ENCODE data around the gene PCSK4.
"Not testable (repeated sequence)": the region's sequence is repeated elsewhere in the genome, so short reads cannot be mapped to it uniquely, and the experiment has no call there.

The PCSK4 gene

GRCh38 chr19:1445932-1446712 lies 44.0 kb downstream of the PCSK4 start:
- Histone ChIP-seq H3K27me3 (replicated peaks; ENCODE audit: control insufficient read depth, insufficient read depth, low read length) (peaks cover 29% of the 10 kb centered on the region), H3K4me1 (ENCODE audit: control insufficient read depth, insufficient read depth, low read length) (peaks cover 5% of the 10 kb centered on the region), H3K9me3 (ENCODE audit: control insufficient read depth, low read length) (no peaks in the 10 kb centered on the region), H3K4me3 (ENCODE audit: low read length) (no peak overlapping the region), H3K36me3 (ENCODE audit: control insufficient read depth, insufficient read depth, low read length, severe bottlenecking) (peaks cover 21% of the 10 kb centered on the region), H3K9ac (ENCODE audit: low read length) (no peak overlapping the region)
- DNase-seq (ENCODE audit: low read depth) = peak; percentile 81

GRCh38 chr19:1445185-1445931 lies 44.8 kb downstream of the PCSK4 start:
- peak overlapping the region; percentile 44 for H3K4me3 ChIP-seq (ENCODE audit: low read length)
- peak; percentile 88 for DNase-seq (ENCODE audit: low read depth)
- H3K9me3 ChIP-seq (ENCODE audit: control insufficient read depth, low read length) = no peaks in the 10 kb centered on the region
- H3K36me3 ChIP-seq (ENCODE audit: control insufficient read depth, insufficient read depth, low read length, severe bottlenecking) = peaks cover 28% of the 10 kb centered on the region
- no peak overlapping the region for H3K9ac ChIP-seq (ENCODE audit: low read length)
- peaks cover 11% of the 10 kb centered on the region for H3K4me1 ChIP-seq (ENCODE audit: control insufficient read depth, insufficient read depth, low read length)
- H3K27me3 ChIP-seq (replicated peaks; ENCODE audit: control insufficient read depth, insufficient read depth, low read length) = peaks cover 22% of the 10 kb centered on the region

- H3K27me3 ChIP-seq (replicated peaks; ENCODE audit: control insufficient read depth, insufficient read depth, low read length) = peaks cover under 1% of the 10 kb centered on the region
- no peaks in the 10 kb centered on the region for H3K9me3 ChIP-seq (ENCODE audit: control insufficient read depth, low read length)
- H3K9ac ChIP-seq (ENCODE audit: low read length) = peak overlapping the region; percentile 56
- no peak overlapping the region for H3K4me3 ChIP-seq (ENCODE audit: low read length)
- no peak for DNase-seq (ENCODE audit: low read depth)
- peaks cover 38% of the 10 kb centered on the region for H3K36me3 ChIP-seq (ENCODE audit: control insufficient read depth, insufficient read depth, low read length, severe bottlenecking)
- peaks cover 21% of the 10 kb centered on the region for H3K4me1 ChIP-seq (ENCODE audit: control insufficient read depth, insufficient read depth, low read length)
Measured at GRCh38 chr19:1441677-1442438, 48.3 kb downstream of the PCSK4 start.

- no peak for DNase-seq (ENCODE audit: low read depth)
- Histone ChIP-seq H3K9me3 (ENCODE audit: control insufficient read depth, low read length) (no peaks in the 10 kb centered on the region), H3K4me3 (ENCODE audit: low read length) (no peak overlapping the region), H3K9ac (ENCODE audit: low read length) (peak overlapping the region; percentile 56), H3K36me3 (ENCODE audit: control insufficient read depth, insufficient read depth, low read length, severe bottlenecking) (peaks cover 38% of the 10 kb centered on the region), H3K4me1 (ENCODE audit: control insufficient read depth, insufficient read depth, low read length) (peaks cover 21% of the 10 kb centered on the region), H3K27me3 (replicated peaks; ENCODE audit: control insufficient read depth, insufficient read depth, low read length) (no peaks in the 10 kb centered on the region)
Measured at GRCh38 chr19:1441022-1441426, 49.1 kb downstream of the PCSK4 start.

- Histone ChIP-seq H3K4me1 (ENCODE audit: control insufficient read depth, insufficient read depth, low read length) (peaks cover 19% of the 10 kb centered on the region), H3K27me3 (replicated peaks; ENCODE audit: control insufficient read depth, insufficient read depth, low read length) (no peaks in the 10 kb centered on the region), H3K4me3 (ENCODE audit: low read length) (no peak overlapping the region), H3K9me3 (ENCODE audit: control insufficient read depth, low read length) (no peaks in the 10 kb centered on the region), H3K36me3 (ENCODE audit: control insufficient read depth, insufficient read depth, low read length, severe bottlenecking) (peaks cover 41% of the 10 kb centered on the region), H3K9ac (ENCODE audit: low read length) (peak overlapping the region; percentile 56)
- no peak for DNase-seq (ENCODE audit: low read depth)
Measured at GRCh38 chr19:1440418-1440801, 49.7 kb downstream of the PCSK4 start.

- not testable (repeated sequence) for H3K9me3 ChIP-seq (ENCODE audit: control insufficient read depth, low read length); H3K27me3 ChIP-seq (replicated peaks; ENCODE audit: control insufficient read depth, insufficient read depth, low read length)
- DNase-seq (ENCODE audit: low read depth) = peak; percentile 24
- H3K4me1 ChIP-seq (ENCODE audit: control insufficient read depth, insufficient read depth, low read length) = peaks cover 17% of the 10 kb centered on the region
- H3K9ac ChIP-seq (ENCODE audit: low read length) = peak overlapping the region; percentile 94
- H3K36me3 ChIP-seq (ENCODE audit: control insufficient read depth, insufficient read depth, low read length, severe bottlenecking) = peaks cover 44% of the 10 kb centered on the region
- peak overlapping the region; percentile 88 for H3K4me3 ChIP-seq (ENCODE audit: low read length)
Measured at GRCh38 chr19:1439525-1440417, 50.4 kb downstream of the PCSK4 start.

- peaks cover 52% of the 10 kb centered on the region for H3K36me3 ChIP-seq (ENCODE audit: control insufficient read depth, insufficient read depth, low read length, severe bottlenecking)
- peak overlapping the region; percentile 94 for H3K9ac ChIP-seq (ENCODE audit: low read length)
- peak overlapping the region; percentile 88 for H3K4me3 ChIP-seq (ENCODE audit: low read length)
- no peak for DNase-seq (ENCODE audit: low read depth)
- H3K9me3 ChIP-seq (ENCODE audit: control insufficient read depth, low read length) = no peaks in the 10 kb centered on the region
- peaks cover 17% of the 10 kb centered on the region for H3K4me1 ChIP-seq (ENCODE audit: control insufficient read depth, insufficient read depth, low read length)
- no peaks in the 10 kb centered on the region for H3K27me3 ChIP-seq (replicated peaks; ENCODE audit: control insufficient read depth, insufficient read depth, low read length)
Measured at GRCh38 chr19:1438933-1439354, 51.2 kb downstream of the PCSK4 start.

- Histone ChIP-seq H3K9ac (ENCODE audit: low read length) (peak within 1 kb of the TSS; percentile 94), H3K27me3 (replicated peaks; ENCODE audit: control insufficient read depth, insufficient read depth, low read length) (no peaks in the 10 kb centered on the region), H3K9me3 (ENCODE audit: control insufficient read depth, low read length) (no peaks in the 10 kb centered on the region), H3K4me1 (ENCODE audit: control insufficient read depth, insufficient read depth, low read length) (peaks cover 17% of the 10 kb centered on the region), H3K36me3 (ENCODE audit: control insufficient read depth, insufficient read depth, low read length, severe bottlenecking) (peaks cover 58% of the 10 kb centered on the region), H3K4me3 (ENCODE audit: low read length) (peak within 1 kb of the TSS; percentile 88)
- DNase-seq (ENCODE audit: low read depth) = peak; percentile 98
Measured at GRCh38 chr19:1438035-1438932, 51.9 kb downstream of the PCSK4 start, which contains the start of gene RPS15. RPS15 (plus strand) TSS chr19:1438396; CDS start chr19:1438426, 30 bp downstream.

GRCh38 chr19:1437609-1438008 lies 52.5 kb downstream of the PCSK4 start:
- Histone ChIP-seq H3K4me3 (ENCODE audit: low read length) (peak overlapping the region; percentile 88), H3K4me1 (ENCODE audit: control insufficient read depth, insufficient read depth, low read length) (peaks cover 17% of the 10 kb centered on the region), H3K27me3 (replicated peaks; ENCODE audit: control insufficient read depth, insufficient read depth, low read length) (no peaks in the 10 kb centered on the region), H3K36me3 (ENCODE audit: control insufficient read depth, insufficient read depth, low read length, severe bottlenecking) (peaks cover 59% of the 10 kb centered on the region), H3K9me3 (ENCODE audit: control insufficient read depth, low read length) (no peaks in the 10 kb centered on the region), H3K9ac (ENCODE audit: low read length) (peak overlapping the region; percentile 67)
- DNase-seq (ENCODE audit: low read depth) = no peak
